NCI-H128 (cell line): Measurements from ENCODE around the gene ADH6.
"Not testable (repeated sequence)": the region's sequence is repeated elsewhere in the genome, so short reads cannot be mapped to it uniquely, and the experiment has no call there.

Source experiments
- DNase-seq: peaks from one replicate; lab custom pipeline; 2025; ENCODE audit not compliant: unreplicated experiment; lab: John Stamatoyannopoulos, UW

Gene ADH6

DNA sequence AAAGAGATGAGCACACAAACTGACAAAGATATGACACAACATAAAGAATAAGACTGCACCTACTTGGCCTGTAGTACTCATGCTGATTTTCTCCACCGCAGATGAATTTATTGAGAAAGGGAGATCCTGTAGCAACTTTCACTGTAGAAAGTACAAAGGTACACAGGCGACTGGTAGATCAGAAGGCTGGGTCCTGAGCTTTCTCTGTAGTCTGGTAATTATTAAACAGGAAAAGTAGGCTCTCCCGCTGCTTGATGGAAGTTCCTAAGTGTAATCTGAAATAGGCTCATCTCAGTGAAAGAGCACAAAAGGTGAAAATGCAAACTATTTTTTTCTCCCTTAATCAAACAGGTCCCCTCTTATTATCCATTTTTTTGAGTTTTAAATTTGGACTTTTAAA is at the start of gene ADH6:
Gene ADH6 (minus strand): TSS at position 175 of the 400 bp plus-strand sequence. CDS start 94 bp downstream, at position 81.
- no peak for DNase-seq

DNA sequence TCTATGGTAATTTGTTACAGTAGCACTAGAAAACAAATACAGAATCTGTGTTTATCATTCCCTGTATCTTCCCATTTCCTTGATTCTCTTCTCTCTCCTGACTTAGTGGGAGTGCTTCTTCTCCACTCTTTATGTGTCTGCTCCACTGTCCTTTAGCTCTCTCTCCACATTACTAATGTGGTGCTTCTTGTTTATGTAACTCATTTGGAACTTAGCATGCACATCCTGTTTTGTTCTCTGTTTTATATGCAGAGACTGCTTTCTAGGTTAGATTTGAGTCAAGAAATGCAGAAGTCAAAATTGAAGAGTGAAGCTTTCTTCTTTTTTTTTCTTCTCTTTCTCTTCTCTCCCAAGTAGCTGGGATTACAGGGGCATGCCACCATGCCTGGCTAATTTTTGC is 45.9 kb upstream of the ADH6 start:
- DNase-seq = no peak

DNA sequence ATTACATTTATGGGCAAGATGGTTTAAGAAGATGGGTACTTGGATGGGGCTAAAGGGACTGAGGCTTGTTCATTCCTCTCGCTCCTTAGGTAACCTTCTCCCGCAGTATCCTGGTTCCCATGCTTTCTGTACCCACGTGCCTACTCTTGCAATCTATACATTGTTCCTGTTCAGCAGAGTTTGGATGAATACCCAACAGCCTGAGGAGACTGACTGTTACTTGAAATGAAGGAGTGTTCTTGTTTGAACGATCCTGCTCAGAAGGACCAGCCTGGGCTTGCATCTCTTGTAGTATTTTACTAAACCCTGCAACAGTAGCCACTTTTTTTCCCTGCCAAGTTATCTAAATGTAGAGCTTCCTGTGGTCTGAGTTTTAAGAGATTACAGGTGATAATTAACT is 33.7 kb upstream of the ADH6 start:
- DNase-seq = no peak

DNA sequence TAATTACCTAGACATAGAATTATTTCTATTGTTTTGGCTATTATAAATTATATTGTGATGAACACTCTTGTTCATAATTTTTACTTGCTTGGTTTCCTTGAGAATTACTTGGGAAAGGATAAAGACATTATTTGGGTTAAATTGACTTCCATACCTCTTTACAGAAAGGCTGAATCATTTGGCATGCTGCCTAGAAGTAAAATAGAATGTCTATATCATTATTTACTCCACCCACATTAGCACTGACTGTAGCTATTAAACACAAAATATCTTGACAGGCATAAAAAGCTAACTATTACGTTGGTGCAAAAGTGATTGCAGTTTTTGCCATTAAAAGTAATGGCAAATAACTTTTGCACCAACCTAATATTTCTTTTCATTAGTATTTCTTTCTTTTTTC is 29.7 kb upstream of the ADH6 start:
- DNase-seq = no peak

DNA sequence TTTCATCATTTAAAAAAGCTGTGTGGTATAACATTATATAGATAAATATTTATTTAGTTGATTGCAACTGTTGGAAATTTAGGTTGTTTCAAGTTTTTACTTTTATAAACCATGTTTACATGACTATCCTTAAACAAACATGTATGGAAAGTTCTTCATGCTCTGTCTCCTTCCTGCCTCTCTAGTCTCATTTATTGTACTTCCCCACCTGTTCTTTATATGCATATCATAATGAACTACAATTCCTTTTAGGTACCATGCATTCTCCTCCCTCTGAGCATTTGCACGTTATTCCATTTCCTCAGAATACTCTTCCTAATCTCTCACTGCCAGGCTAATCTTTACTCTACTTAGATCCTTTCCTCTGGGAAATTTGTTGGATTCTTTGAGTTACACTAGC is 16.9 kb upstream of the ADH6 start:
- DNase-seq = no peak

DNA sequence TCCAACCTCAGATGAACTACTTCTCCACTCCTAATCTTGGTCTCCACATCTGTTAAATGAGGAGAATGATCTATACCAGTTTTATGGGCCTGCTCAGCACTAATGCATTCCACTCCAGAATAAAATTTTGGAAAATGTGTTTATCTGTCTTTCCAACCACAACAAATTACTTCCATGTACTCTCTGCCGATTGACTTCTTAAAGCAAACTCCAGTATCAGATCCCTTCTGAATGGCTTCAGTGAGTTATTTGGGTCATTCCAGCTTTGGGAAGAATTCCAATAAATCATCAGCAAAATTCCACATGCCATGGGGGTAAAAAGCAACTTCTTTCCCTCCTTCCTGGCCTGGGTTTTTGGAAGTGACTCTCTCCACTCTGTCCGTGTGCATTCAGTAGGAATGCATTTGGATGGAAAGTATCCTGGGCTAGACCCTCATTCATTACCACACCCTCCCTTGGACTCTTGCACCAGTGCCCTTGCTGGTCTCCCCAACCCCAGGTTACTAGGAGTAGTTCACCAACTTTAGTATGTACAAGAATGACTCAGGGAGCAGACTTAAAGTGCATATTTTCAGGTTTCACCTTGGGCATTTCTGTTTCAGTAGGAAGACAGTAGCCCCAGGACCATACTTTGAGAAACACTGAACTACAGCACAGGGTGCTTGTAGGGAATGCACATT is 15.4 kb upstream of the ADH6 start:
- no peak for DNase-seq

DNA sequence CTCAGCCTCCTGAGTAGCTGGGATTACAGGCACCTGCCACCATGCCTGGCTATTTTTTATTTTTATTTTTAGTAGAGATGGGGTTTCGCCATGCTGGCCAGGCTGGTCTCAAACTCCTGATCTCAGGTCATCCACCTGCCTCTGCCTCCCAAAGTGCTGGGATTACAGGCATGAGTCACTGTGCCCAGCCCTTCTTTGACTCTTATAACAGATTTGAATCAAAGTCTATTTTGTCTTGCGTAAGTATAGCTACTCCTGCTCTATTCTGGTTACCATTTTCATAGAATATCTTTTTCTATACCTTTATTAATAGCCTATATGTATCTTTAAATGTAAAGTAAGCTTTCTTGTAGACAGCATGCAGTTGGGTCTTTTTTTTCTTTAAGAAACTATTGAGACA is 14.4 kb upstream of the ADH6 start:
- not testable (repeated sequence) for DNase-seq

DNA sequence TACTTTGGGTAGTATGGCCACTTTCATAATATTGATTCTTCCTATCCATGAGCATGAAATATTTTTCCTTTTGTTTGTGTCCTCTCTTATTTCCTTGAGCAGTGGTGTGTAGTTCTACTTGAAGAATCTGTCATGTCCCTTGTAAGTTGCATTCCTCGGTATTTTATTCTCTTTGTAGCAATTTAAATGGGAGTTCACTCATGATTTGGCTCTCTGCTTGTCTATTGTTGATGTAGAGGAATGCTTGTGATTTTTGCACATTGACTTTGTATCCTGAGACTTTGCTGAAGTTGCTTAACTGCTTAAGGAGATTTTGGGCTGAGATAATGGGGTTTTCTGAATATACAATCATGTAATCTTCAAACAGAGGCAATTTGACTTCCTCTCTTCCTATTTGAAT is 9.7 kb upstream of the ADH6 start:
- not testable (repeated sequence) for DNase-seq

DNA sequence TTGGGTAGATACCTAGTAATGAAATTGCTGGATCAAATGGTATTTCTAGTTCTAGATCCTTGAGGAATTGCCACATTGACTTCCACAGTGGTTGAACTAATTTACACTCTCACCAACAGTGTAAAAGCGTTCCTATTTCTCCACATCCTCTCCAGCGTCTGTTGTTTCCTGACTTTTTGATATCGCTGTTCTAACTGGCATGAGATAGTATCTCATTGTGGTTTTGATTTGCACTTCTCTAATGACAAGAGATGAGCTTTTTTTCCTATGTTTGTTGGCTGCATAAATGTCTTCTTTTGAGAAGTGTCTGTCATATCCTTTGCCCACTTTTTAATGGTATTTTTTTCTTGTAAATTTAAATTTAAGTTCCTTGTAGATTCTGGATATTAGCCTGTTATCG is 8.6 kb upstream of the ADH6 start:
- not testable (repeated sequence) for DNase-seq

DNA sequence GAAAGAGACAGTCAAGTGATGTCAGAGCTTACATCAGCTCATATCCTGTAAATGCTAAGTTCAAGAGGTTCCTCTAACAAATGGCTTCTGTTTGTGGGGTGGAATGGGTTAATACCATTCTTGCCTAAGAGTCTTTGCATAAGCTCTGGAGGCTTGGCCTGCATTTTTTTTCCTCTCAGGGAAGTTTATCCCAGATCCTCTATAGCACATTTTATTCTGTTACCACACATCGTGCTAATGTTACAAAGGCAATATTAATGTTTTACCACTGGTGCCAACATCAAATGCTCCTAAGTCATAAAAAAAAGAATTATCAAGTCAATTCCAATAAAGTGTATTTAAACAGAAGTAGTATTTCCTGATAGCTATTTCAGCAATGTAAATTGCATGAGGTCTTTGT is 2.9 kb upstream of the ADH6 start:
- DNase-seq = no peak

DNA sequence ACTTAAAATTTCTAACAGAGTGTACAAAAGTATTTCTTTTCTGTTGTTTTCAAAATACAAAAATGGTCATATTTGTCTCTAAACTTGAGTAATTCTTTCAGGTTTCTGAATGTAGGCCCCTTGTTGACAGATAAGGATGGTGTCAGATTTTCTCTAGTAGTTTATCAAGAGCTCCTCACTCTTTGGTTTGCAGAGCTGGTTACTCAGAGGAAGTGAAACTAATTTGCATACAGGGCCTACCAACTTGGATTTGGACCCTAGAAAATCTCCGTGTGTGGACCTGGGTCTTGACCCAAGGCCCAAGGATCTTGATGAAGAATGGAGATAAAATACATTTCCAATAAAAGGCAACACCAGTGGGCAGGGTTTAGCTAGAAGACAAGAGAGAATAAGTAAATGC is 433 bp upstream of the ADH6 start:
- DNase-seq = no peak

DNA sequence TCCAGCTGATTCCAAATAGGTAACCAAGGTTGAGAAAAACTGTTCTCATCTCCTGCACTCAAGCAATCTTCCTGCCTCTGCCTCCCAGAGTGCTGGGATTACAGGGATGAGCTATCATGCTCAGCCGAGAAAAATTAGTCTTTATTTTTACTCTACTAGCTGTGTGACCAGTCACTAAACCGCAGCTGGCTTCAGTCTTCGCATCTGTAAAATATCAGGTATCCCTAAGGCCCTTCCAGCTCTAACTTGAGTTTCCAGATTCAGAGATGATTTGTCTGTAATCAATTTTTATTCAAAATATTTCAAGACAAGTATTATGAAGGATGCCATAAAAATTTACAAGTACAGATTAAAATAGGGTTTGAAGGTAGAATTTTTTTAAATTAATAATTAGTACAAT is 3.5 kb downstream of the ADH6 start:
- no peak for DNase-seq

DNA sequence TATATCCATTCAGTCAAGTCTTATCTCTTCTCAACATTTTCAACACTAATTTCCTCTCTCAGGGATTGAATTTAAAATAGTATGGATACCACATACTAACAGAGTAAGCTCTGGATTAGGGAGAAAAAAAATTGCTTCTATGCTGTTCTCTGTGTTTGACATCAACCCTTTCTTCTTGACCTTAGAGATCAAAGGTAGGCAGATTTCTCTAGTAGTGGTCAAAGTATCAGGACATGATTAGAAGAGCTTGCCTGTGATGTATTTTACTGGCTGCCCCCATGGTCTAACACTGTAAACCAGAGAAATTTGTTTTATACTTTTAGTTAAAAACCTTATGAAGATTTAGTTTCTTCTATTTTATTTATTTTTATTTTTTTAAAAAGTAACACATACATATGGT is 8.3 kb downstream of the ADH6 start:
- DNase-seq = no peak

DNA sequence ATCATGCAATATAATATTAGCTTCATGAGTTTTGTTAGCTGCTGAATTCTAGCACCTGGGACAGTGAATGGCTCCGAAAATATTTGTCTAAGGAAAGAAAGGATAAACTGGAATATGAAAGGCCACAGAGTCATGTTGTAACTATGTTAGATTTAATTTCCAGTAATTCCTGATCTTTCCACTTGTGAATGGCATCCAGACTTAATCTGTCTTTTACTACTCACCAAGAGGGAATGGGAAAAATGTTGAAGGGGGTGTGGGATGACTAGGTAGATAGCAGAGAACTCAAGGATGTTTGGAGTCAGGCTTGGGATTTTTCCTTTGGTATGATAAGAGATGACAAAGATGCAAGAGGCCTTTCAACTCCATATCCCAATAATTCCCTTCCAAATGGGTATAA is 9.4 kb downstream of the ADH6 start:
- no peak for DNase-seq

DNA sequence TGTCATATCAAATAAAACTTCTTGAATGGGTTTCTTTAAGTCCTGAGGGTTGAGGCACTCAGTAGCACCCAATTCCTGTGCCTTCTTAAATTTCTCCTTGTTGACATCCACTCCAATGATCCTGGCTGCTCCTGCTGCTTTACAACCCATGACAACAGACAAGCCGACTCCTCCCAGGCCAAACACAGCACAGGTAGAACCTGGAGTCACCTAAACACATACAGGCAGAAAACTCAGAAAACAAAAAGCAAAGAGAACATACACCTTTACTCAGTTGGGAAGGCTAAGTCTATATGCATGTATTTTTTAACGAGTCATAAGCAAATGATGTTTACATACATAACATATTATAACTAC is 10.3 kb downstream of the ADH6 start:
- DNase-seq = no peak

DNA sequence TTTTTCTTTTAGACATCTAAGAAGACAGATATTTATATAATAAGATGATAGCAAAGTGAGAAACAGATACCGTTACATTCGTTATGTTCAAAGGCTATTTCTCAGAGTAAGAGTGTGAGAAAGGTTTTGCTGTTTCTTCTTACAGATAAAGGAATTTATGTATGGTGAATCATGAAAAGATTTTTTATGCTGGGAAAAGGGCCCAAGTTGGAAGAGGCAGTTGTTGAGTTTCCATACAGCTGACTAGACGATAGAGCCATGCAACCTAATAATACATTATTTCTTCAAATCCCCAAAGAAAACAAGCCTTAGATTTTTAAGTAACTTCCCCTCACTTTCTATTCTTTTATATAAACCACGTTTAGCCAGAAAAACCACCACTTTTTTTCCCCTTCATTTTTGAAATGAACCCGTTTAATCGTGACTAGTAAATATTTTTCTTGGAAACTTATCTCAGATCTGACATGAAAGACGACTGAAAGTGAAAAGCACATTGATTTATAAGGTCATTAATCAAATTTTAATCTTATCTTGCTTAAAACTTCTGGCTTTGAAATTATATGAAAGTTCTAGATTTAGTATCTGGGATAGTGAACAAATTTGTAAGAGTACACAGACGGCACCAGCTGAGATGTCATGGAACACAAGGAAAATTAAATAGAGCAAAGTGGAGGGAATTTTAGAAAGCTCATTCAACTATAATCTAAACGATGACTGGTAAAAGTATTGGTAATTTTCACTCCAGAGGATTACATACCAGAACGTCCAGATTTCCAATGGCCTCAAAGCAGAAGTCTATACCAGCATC is 10.9 kb downstream of the ADH6 start:
- DNase-seq = no peak

DNA sequence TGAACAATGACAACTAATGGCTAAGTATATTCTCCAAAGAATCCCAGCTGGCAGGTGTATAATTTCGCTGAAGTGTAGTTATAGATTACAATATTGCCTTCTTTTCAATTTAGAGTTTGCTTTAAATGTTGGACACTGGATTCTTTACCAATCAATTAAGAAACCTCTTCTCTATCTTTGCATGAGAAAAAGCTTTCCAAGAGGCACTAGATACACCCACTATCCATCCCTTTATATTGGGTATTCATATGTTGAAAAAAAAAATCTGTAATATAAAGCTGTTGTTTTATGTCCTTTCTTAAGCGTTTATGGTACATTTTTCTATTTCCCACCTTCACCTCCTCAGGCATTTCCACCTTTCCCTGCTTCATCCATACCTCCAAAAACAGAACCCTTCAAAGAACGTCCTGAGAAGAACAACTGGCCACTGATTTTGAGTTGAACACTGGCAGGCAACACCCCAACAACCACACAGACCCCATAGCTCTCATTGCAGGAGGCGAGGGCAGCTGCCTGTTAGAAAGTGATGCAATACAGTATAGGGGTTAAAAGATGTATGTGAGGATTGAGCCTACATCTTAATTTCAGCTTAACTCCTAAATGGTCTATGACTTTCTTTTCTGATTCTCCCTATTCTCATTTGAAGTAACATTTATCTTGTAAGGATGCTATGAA is 11.8 kb downstream of the ADH6 start:
- no peak for DNase-seq

DNA sequence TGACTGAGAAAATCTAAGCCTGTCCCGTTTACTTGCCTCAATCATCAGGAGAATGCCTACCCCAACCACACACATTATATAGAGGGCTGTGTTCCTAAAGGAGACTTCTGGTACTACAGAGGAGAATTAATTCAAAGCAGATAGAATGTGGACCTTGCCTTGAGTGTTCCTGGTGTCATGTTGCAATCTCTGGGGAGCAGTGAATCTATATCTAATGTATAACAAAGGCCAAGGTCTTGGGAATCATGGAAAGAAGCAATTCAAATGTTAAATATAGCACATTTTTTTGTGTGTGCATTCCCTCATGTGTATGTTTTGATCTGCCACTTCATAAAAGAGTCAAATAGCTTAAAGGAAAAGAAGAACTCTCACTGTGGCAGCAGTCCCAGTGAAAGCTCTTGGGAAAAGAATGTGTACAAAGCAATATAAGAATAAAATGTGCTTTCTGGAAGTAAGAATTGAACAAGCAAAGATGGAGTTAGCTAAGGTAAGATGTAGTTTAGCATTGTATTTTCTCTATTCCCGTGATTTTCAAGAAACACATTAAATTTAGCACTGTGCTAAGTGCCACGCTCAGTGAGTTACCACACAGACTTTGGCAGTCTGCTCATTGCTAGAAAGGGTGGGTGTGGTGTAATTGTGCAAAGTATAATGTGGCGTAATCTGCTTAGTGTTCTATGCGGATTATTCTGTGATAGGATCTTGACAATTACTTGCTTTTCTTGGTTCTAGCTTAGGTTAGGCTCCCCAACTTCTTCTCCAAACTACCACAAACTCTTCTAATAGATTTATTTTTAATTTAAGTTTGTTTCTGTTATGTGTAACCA is 13.7 kb downstream of the ADH6 start:
- DNase-seq = no peak

DNA sequence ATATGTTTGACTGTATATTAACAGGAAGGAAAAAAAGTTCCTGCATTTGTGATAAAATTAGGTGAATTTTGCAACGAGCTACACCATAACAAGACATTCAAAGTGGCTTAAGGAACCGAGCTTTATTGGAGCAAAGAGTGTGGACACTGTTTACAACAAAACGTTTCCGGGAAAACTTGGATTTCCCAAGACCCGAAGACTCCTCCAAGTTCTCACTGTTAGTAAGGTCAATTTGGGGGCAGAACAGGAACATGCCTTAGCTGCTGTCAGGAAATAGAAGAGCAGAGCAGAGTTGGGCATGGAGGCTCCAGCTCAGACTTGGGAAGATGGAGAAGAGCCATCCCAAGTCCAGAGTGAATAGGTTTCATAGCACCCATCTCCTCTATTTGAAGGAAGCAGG is 16.5 kb downstream of the ADH6 start:
- DNase-seq = no peak

DNA sequence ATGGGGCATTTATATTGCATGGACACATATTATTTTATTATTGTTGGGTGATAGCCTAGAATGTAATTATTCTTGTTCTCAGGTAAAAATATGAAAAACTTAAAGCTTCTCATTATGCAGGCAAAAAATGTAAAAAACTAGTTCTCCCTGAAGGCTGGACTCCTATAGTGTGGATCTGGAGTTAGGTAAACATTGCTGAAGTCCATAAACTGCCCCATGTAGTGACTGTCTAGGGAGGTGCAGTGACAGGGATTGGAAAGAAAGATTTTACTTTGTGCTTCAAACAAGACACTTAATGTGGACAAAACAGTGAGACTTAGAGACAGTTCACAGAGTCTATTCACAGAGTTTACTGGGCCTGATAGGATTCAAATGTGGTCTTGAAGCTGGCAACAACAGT is 17.0 kb downstream of the ADH6 start:
- no peak for DNase-seq

DNA sequence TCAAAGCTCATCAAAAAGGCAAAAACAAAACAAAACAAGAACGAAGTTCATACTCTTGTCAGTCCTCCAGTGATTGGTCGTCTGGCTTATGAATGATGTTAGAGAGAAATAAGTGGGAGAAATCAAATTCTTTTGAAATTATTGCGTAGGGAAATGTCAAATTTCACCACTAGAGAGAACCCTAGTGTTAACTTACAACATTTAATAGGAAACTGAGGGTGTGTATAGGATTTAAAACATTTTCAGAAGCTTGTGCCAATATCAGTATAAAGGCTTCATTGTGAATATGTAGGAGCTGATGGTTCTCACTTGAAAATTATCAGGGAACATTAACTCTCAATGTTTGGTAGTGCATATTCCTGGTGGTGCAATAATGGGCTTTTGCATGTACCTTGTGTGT is 17.4 kb downstream of the ADH6 start:
- DNase-seq = no peak
